ENCODE measurements around the gene SORCS1.

SORCS1 gene

DNA sequence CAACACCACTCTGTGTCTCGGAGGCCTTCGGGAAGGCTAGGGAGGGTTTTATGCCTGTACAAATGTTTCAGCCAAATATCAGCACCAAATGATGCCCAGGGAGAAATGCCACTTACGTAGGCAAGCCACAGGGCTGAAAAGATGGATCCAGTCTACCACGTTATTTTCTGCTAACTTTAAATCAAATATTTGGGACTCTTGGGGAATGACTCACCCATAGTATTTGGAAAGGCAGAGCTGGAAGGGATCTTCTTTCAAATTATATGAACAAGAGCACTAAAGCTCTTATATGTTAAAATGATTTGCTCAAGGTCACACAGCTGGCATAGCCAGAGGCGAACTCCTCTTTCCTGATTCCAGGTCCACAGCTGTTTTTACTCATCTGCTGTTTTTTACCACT lies 591.4 kb downstream of the SORCS1 start:
- TF ChIP-seq, protein P1, sequence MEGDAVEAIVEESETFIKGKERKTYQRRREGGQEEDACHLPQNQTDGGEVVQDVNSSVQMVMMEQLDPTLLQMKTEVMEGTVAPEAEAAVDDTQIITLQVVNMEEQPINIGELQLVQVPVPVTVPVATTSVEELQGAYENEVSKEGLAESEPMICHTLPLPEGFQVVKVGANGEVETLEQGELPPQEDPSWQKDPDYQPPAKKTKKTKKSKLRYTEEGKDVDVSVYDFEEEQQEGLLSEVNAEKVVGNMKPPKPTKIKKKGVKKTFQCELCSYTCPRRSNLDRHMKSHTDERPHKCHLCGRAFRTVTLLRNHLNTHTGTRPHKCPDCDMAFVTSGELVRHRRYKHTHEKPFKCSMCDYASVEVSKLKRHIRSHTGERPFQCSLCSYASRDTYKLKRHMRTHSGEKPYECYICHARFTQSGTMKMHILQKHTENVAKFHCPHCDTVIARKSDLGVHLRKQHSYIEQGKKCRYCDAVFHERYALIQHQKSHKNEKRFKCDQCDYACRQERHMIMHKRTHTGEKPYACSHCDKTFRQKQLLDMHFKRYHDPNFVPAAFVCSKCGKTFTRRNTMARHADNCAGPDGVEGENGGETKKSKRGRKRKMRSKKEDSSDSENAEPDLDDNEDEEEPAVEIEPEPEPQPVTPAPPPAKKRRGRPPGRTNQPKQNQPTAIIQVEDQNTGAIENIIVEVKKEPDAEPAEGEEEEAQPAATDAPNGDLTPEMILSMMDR (IDR thresholded peaks at IDR 0.05) = no peak
- DNase-seq = no peak
- Mint-ChIP-seq H3K4me1 (peaks cover 27% of the 10 kb centered on the region), H3K27me3 (ENCODE audit: low read depth, poor library complexity) (peaks cover 11% of the 10 kb centered on the region), H3K27ac (peak overlapping the region; percentile 33), H3K36me3 (ENCODE audit: low read depth) (no peaks in the 10 kb centered on the region), H3K4me3 (no peak overlapping the region), H3K9me3 (no peaks in the 10 kb centered on the region)

DNA sequence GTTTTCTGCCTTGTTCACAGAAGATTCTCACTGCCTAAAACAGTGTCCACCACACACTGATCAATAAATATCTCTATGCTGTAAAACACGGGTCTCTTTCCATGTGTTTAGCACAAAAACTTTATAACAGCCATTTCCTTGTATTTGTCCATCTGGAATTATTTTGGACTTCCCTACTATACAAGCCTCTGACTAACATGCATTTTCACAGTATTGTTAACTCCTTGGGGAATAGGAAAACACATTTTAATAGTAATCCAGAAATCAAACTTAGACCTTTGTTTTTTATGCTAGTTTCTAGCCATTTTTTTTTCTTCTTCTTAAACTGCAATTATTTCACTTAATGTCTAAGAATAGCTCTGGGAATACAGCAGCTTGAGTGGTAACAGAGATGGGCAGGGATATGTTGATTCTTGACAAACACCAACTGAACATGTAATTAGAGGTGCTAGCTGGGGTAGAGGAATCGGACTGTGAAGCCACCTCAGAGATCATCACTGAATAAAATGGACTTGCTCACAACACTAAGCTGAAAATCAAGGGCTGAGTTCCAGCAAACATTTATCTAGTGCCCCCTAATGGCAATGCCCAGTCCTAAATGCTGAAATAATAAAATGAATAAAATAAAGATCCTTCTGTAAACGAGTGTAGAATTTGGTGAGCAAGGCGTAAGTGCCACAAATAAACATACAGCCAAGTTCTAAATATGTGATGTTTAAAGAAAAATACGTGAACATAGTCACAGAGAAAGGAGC lies 593.1 kb downstream of the SORCS1 start:
- Mint-ChIP-seq H3K4me3 (no peak overlapping the region), H3K9me3 (no peaks in the 10 kb centered on the region), H3K4me1 (peaks cover 11% of the 10 kb centered on the region), H3K36me3 (ENCODE audit: low read depth) (no peaks in the 10 kb centered on the region), H3K27me3 (ENCODE audit: low read depth, poor library complexity) (peaks cover 11% of the 10 kb centered on the region), H3K27ac (no peak overlapping the region)
- no peak for DNase-seq
- TF ChIP-seq, protein P1 (IDR thresholded peaks at IDR 0.05) = peak; percentile 52

DNA sequence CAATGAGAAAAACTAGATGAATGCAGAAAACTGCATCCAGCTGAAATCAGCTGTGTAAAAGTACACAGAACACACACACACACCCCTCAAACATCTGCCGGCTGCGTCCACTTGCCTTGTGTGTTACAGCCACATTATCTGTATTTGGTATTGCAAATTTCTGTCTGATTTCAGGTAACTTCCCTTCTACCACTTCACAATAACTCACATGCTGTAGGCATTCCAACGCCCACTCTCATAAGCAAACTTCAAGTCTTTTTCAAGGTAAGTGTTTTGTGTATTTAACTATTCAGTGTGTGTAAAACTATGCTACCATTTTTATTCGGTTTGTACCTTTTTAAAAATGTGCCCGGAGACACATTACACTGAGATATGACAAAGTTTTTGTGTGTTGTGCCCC lies 594.2 kb downstream of the SORCS1 start:
- H3K36me3 Mint-ChIP-seq (ENCODE audit: low read depth) = no peaks in the 10 kb centered on the region

DNA sequence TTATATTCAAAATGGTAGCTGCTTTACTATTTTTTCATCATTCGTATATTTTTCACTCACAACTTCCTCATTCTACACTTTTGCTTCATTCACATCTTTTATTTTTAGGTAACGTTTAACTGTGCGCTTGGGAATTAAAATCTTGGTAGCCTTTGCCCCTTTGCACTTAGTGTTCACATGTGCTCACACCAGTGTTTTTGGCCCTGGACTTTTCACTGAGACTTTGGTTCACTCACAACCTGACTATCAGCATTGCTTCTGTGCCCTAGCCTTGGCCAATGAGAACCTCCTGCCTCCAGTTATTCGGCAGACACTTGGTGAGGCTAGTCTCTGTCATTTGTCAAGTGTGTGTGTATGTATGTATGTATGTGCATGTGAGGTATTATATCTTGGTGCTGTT lies 596.9 kb downstream of the SORCS1 start:
- no peaks in the 10 kb centered on the region for H3K9me3 Mint-ChIP-seq
- TF ChIP-seq, protein P1 (IDR thresholded peaks at IDR 0.05) = no peak
- peaks cover 2% of the 10 kb centered on the region for H3K4me1 Mint-ChIP-seq
- H3K4me3 Mint-ChIP-seq = no peak overlapping the region
- DNase-seq = no peak
- peaks cover 4% of the 10 kb centered on the region for H3K27me3 Mint-ChIP-seq (ENCODE audit: low read depth, poor library complexity)
- H3K36me3 Mint-ChIP-seq (ENCODE audit: low read depth) = no peaks in the 10 kb centered on the region
- no peak overlapping the region for H3K27ac Mint-ChIP-seq

More for the DNA sequence above, 594.2 kb downstream of the SORCS1 start:
- TF ChIP-seq, protein P1 (IDR thresholded peaks at IDR 0.05) = no peak
- no peak for DNase-seq
- Mint-ChIP-seq H3K4me1 (peaks cover 11% of the 10 kb centered on the region), H3K27me3 (ENCODE audit: low read depth, poor library complexity) (peaks cover 4% of the 10 kb centered on the region), H3K27ac (no peak overlapping the region), H3K9me3 (no peaks in the 10 kb centered on the region), H3K4me3 (no peak overlapping the region)

DNA sequence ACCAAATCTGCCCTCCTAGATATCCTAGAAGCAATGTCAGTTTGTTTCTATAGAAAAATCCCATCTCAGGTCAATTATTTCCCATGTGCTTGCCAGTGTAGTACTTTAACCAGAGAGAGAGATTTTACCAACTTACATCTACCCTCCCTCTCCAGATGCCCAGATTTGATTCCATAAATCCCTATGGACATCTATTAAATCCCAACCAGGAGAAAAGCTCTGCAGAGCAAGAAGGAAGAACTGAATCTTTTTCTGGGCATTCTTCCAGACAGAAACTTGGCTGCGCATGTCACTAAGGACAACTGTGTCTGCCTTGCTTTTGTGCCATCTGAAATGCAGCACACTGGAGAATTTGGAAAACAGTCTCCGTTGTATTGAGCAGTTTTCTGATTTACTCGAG lies 597.6 kb downstream of the SORCS1 start:
- Mint-ChIP-seq H3K4me1 (no peaks in the 10 kb centered on the region), H3K27ac (no peak overlapping the region), H3K4me3 (no peak overlapping the region), H3K36me3 (ENCODE audit: low read depth) (no peaks in the 10 kb centered on the region), H3K9me3 (no peaks in the 10 kb centered on the region), H3K27me3 (ENCODE audit: low read depth, poor library complexity) (peaks cover 4% of the 10 kb centered on the region)
- TF ChIP-seq, protein P1 (IDR thresholded peaks at IDR 0.05) = no peak
- no peak for DNase-seq

DNA sequence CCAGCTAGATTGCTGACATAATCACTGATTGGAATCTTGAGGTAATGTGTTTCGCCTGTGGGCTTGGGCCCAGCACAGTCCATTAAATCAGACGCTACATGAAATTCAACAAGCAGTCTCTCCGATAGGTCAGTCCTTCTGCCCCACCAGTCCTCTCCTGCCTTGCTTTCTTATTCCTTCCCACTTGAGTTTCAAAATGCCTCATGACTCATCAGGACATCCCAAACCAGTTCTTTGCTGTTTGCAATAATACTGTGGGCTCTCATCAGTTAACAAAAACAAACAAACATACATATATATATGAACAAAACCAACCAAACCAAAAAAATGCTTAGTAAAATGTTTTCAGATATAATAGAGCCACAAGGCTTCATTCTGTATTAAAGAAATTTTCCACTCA lies 599.0 kb downstream of the SORCS1 start:
- TF ChIP-seq, protein P1 (IDR thresholded peaks at IDR 0.05) = no peak
- no peaks in the 10 kb centered on the region for H3K27me3 Mint-ChIP-seq (ENCODE audit: low read depth, poor library complexity)
- no peaks in the 10 kb centered on the region for H3K36me3 Mint-ChIP-seq (ENCODE audit: low read depth)
- no peak overlapping the region for H3K27ac Mint-ChIP-seq
- no peak overlapping the region for H3K4me3 Mint-ChIP-seq
- DNase-seq = no peak
- H3K4me1 Mint-ChIP-seq = peaks cover 7% of the 10 kb centered on the region
- H3K9me3 Mint-ChIP-seq = no peaks in the 10 kb centered on the region
